Mucosa of descending colon (tissue), 3 donors: ENCODE data around the gene TRIM25. TPM values are rescaled to one million over a fixed set of nuclear protein-coding genes. Genes with fewer than 3 reads are reported as not detected.
A peak's percentile ranks its signal among the peaks of the same experiment; 100 is the strongest.

Source experiments
- ATAC-seq: fragments of 200-7000 bp; cut with Tn5 transposase; one replicate; pipeline ENCODE4 v1.9.1; 2020; ENCODE audit warnings: mild to moderate bottlenecking, moderate library complexity
- DNase-seq, 3 donors: peaks; one replicate each; pipeline ENCODE4 v3.0.0-alpha.2; 2020
- H3K36me3 ChIP-seq: fragments of 200-600 bp; one replicate; pipeline ENCODE4 v1.8.0; 2021; ENCODE audit warnings: low read depth, mild to moderate bottlenecking
- H3K4me1 ChIP-seq: fragments of 200-600 bp; one replicate; pipeline ENCODE4 v1.8.0; 2021; ENCODE audit warnings: low read depth, mild to moderate bottlenecking
- H3K4me3 ChIP-seq: fragments of 200-600 bp; one replicate; pipeline ENCODE4 v1.8.0; 2021; ENCODE audit warnings: mild to moderate bottlenecking
- H3K9me3 ChIP-seq: fragments of 200-600 bp; one replicate; pipeline ENCODE4 v1.8.0; 2021; ENCODE audit warnings: mild to moderate bottlenecking
- intact Hi-C, 2 donors: fragments of 100-400 bp; cut with DNase I in 1 of 2; cut with micrococcal nuclease in 1 of 2; formaldehyde crosslinking; loops; one replicate each; pipeline versions ENCODE4 v1.11.0 to v1.11.1; 2022; cut with DNase I, micrococcal nuclease
- total RNA-seq, 3 donors: library from RNA; stranded (reverse); fragmentation: NEBNext Ultra II Directional in 2 of 3; extraction: Animal tissue kit (Norgen Biotek cat#: 25700) in 2 of 3; gene quantifications; one replicate each; pipeline versions ENCODE4 v1.2.1 to v1.2.4, GENCODE V29; 2021 to 2023
- TF ChIP-seq, protein P1 (sequence below): fragments of 200-600 bp; IDR thresholded peaks from one replicate; pipeline ENCODE4 v1.8.0; 2022; ENCODE audit warnings: antibody characterized with exemption, mild to moderate bottlenecking
- donor health status: DM: no; HTN: no; CAD: no; lungs with moderate emphysema.
- donor health status: DM: no; HTN: no; CAD: no.
- donor health status: DM: no; HTN: yes; CAD: no.

The TRIM25 gene
- total RNA-seq, 3 donors from 2014 or later, result 76.1 to 130 (median 115) TPM

DNA sequence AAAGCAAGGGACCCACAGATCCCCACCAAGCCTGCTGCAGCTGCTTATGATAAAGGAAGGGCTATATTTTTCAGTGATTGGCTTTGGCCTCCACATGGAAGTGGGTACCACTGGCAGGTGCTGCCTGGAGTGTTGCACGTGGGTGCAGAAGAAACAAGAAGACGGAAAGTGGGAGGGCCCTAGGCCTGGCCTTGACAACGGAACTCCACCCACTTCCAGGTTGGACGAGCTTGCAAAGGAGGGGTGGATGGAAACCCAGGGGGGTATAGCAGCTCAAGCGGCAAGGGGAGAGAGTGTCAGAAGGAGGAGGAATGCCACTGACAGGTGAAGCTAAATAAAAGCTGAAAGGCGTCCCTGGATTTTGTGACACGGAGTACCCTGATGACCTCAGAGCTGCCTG is 20.3 kb downstream of the TRIM25 start:
- peaks cover 3% of the 10 kb centered on the region for H3K4me1 ChIP-seq
- ATAC-seq (no peak), DNase-seq (no peak)
- no peaks in the 10 kb centered on the region for H3K36me3 ChIP-seq
- TF ChIP-seq, protein P1, sequence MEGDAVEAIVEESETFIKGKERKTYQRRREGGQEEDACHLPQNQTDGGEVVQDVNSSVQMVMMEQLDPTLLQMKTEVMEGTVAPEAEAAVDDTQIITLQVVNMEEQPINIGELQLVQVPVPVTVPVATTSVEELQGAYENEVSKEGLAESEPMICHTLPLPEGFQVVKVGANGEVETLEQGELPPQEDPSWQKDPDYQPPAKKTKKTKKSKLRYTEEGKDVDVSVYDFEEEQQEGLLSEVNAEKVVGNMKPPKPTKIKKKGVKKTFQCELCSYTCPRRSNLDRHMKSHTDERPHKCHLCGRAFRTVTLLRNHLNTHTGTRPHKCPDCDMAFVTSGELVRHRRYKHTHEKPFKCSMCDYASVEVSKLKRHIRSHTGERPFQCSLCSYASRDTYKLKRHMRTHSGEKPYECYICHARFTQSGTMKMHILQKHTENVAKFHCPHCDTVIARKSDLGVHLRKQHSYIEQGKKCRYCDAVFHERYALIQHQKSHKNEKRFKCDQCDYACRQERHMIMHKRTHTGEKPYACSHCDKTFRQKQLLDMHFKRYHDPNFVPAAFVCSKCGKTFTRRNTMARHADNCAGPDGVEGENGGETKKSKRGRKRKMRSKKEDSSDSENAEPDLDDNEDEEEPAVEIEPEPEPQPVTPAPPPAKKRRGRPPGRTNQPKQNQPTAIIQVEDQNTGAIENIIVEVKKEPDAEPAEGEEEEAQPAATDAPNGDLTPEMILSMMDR, result no peak
- no peaks in the 10 kb centered on the region for H3K9me3 ChIP-seq
- no peak overlapping the region for H3K4me3 ChIP-seq
- intact Hi-C loops, result no loop called here

DNA sequence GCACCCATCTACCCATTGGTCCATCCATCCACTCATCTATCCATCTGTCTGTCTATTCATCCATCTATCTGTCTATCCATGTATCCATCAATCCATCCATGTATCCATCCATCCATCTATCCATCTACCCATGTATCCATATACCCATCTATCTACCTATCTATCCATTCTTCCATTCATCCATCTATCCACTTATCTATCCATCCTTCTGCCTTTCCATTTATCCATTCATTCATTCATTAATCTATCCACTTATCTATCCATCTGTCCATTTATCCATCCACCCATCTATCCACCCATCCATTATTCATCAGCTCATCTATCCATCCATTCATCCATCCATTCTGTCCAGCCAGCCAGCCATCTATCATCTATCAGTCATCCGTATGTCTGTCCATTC is 21.5 kb downstream of the TRIM25 start:
- ATAC-seq (no peak), DNase-seq (no peak)
- Histone ChIP-seq H3K9me3 (peaks cover 8% of the 10 kb centered on the region), H3K4me3 (no peak overlapping the region), H3K4me1 (peaks cover 3% of the 10 kb centered on the region), H3K36me3 (no peaks in the 10 kb centered on the region)
- intact Hi-C loops, result no loop called here
- TF ChIP-seq, protein P1, result no peak

DNA sequence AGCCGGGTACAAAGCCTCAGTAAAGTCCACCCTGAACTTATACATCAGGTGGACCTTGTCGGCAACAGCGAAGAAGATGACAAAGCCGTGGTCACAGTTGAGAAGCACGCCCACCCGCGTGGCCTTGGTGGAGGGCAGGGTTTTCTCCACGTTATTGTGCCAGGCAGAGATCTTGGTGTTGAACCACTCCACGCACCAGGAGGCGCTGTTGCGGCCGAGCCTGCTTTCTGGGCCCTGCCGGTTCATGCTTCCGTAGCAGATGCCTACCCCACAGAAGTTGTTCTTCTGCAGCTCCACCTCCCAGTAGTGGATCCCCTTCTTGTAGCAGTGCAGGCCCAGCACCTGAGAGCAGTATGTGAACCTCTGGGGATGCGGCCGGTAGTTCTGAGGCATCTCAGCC is 22.1 kb downstream of the TRIM25 start:
- intact Hi-C loops, result no loop called here
- DNase-seq, result peak in 1 of 3 donors; percentile 57
- peaks cover 6% of the 10 kb centered on the region for H3K4me1 ChIP-seq
- H3K36me3 ChIP-seq, result no peaks in the 10 kb centered on the region
- ATAC-seq, result no peak
- TF ChIP-seq, protein P1, result no peak
- peaks cover 8% of the 10 kb centered on the region for H3K9me3 ChIP-seq
- no peak overlapping the region for H3K4me3 ChIP-seq

DNA sequence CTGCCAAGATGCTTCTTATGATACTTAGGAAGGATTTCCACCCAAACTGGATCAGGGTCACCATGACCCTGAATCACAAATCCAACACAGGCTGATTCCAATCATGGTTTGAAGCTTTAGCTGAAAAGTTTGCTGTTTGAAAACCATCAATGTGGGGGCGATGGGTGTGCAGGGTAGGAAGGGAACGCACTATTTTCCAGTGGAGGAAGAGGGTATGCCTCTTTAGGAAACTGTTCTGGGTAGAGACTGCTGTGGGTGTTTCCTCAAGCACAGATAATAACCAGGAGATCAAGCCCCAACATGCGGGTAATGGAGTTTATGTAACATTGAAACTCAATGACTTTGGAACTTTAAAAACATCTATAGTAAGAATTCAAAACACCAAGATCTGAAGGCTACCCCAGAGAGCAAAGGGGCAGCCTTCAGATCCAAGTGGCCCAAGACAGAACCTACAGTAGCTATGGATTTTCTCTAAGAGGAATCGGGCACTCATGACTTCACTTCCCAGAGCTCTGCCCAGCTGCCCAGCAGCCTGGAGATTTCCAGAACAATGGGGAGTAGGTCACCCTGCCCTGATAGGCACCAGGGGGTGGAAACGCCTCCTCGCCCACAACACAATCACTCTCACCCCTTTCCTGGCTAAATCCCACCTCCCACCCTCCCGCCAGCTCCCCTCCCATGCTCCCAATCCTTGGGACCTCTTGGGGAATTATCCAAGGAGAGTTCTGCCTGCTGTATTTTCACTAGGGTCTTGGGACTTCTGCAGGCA is 22.8 kb downstream of the TRIM25 start:
- peaks cover 8% of the 10 kb centered on the region for H3K9me3 ChIP-seq
- no peaks in the 10 kb centered on the region for H3K36me3 ChIP-seq
- intact Hi-C loops, result no loop called here
- TF ChIP-seq, protein P1, result no peak
- H3K4me1 ChIP-seq, result peaks cover 8% of the 10 kb centered on the region
- no peak overlapping the region for H3K4me3 ChIP-seq
- DNase-seq, result no peak
- ATAC-seq, result no peak

DNA sequence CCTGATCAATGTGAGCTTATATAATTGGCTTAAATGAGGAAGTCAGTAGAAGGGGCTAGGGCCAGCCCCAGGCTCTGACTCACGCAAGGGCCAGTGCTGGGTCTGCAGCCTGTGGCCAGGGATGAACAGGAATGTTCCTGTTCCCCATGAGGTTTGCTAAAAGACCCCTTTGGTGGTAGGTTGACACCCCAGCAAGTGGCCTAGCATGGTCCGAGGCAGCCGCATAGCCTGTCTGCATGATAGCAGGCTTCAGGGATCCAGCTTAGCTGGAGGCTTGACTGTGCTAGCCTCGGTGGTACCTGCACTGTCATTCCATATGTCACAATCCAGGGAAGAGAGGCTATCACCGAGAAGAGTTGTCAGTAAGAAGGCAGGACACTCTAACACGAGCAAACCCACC is 23.5 kb downstream of the TRIM25 start:
- H3K4me1 ChIP-seq, result peaks cover 15% of the 10 kb centered on the region
- DNase-seq (no peak), ATAC-seq (no peak)
- intact Hi-C loops, result no loop called here
- H3K4me3 ChIP-seq, result no peak overlapping the region
- peaks cover 8% of the 10 kb centered on the region for H3K9me3 ChIP-seq
- H3K36me3 ChIP-seq, result no peaks in the 10 kb centered on the region
- TF ChIP-seq, protein P1, result no peak
